Uterus (tissue), 2 donors: ENCODE results near the gene TCAP.

Source experiments
- POLR2A ChIP-seq, 2 donors: fragments of 450-650 bp; IDR thresholded peaks; one replicate each; pipeline ENCODE4 v1.6.1; 2016; ENCODE audit warnings: antibody characterized with exemption in 2 of 2, mild to moderate bottlenecking in 1 of 2, moderate library complexity in 1 of 2
- TF ChIP-seq, protein P1 (sequence below), 4 experiments: fragments of 200-600 bp in 2 of 4; fragments of 450-650 bp in 2 of 4; sonication (generic) in 2 of 4; IDR thresholded peaks; one replicate each; pipeline ENCODE4 v1.5.1; 2016 to 2019; ENCODE audit warnings: antibody characterized with exemption in 4 of 4, mild to moderate bottlenecking in 2 of 4, moderate library complexity in 1 of 4

DNA sequence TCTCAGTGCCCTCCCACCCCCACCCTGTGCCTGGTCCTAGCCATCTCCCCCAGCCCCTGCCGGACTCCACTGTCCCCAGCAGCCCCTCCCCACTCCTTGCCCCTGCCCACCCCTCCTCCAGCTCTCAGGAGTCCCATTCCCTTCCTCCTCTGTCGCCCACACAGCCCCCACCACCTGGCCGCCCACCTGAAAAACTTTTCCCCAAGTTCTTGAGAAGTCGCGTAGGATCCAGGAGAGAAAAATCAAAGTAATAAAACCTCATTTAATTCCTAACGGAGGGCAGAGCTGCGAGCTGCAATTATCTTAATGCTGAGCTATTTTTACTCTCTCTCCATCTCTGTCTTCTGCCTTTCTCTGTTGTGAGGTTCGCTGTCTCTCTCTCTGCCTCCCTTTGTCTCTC is 40.8 kb upstream of the TCAP start:
- TF ChIP-seq, protein P1, sequence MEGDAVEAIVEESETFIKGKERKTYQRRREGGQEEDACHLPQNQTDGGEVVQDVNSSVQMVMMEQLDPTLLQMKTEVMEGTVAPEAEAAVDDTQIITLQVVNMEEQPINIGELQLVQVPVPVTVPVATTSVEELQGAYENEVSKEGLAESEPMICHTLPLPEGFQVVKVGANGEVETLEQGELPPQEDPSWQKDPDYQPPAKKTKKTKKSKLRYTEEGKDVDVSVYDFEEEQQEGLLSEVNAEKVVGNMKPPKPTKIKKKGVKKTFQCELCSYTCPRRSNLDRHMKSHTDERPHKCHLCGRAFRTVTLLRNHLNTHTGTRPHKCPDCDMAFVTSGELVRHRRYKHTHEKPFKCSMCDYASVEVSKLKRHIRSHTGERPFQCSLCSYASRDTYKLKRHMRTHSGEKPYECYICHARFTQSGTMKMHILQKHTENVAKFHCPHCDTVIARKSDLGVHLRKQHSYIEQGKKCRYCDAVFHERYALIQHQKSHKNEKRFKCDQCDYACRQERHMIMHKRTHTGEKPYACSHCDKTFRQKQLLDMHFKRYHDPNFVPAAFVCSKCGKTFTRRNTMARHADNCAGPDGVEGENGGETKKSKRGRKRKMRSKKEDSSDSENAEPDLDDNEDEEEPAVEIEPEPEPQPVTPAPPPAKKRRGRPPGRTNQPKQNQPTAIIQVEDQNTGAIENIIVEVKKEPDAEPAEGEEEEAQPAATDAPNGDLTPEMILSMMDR (IDR thresholded peaks at IDR 0.05), result no peak
- no peak for TF ChIP-seq POLR2A (IDR thresholded peaks at IDR 0.05)
